A549 (cell line): ENCODE results near the gene SH3PXD2A.

Source experiments
- GATA3 ChIP-seq: IDR thresholded peaks from 2 replicates; pipeline ENCODE4 v1.6.1; 2012; ENCODE audit warnings: borderline replicate concordance
- JUNB ChIP-seq: fragments of >200 bp; sonication (Bioruptor Twin); formaldehyde crosslinking; IDR thresholded peaks from 2 replicates; pipeline ENCODE4 v1.6.1; 2016
- KDM1A ChIP-seq: fragments of 200-600 bp; sonication (generic); IDR thresholded peaks from 2 replicates; pipeline ENCODE4 v1.6.1; 2016; ENCODE audit warnings: low read depth, mild to moderate bottlenecking
- SMC3 ChIP-seq: fragments of >200 bp; sonication (Bioruptor Twin); formaldehyde crosslinking; IDR thresholded peaks from 3 replicates; pipeline ENCODE4 v1.6.1; 2018; ENCODE audit warnings: inconsistent platforms
- TF ChIP-seq, protein P1 (sequence below): IDR thresholded peaks from 2 replicates; pipeline ENCODE4 v1.6.1; 2012
- TF ChIP-seq, protein P2 (sequence below): fragments of >200 bp; sonication (Bioruptor Twin); formaldehyde crosslinking; IDR thresholded peaks from 3 replicates; pipeline ENCODE4 v1.5.1; 2016

DNA sequence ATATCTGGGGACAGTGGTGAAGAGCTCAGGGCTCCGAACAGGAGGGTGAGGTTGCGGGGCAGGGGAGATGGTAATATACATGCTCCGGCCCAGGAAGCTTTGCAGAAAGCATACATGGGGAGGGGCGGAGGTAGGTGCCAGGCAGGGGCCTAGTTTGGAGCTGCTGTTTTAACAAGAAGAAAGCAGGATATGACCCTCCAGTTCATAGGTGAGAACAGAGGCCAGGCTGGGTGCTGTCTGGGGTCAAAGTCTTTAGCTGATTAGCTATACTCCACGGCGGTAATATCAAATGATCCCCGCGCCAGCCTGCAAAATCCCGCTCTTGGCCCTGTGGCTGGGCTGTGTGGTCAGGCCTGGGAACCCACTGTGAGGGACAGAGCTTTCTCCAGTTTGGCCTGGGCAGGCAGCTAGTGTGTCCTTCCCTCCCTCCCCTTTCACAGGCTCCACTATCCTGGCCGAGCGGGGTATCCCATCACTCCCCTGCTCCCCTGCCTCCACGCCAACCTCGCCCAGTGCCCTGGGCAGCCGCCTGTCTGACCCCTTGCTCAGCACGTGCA lies 266.2 kb downstream of the SH3PXD2A start:
- TF ChIP-seq GATA3 (no peak), SMC3 (no peak), KDM1A (no peak), JUNB (no peak)
- TF ChIP-seq, protein P1, sequence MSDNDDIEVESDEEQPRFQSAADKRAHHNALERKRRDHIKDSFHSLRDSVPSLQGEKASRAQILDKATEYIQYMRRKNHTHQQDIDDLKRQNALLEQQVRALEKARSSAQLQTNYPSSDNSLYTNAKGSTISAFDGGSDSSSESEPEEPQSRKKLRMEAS, result no peak
- TF ChIP-seq, protein P2, sequence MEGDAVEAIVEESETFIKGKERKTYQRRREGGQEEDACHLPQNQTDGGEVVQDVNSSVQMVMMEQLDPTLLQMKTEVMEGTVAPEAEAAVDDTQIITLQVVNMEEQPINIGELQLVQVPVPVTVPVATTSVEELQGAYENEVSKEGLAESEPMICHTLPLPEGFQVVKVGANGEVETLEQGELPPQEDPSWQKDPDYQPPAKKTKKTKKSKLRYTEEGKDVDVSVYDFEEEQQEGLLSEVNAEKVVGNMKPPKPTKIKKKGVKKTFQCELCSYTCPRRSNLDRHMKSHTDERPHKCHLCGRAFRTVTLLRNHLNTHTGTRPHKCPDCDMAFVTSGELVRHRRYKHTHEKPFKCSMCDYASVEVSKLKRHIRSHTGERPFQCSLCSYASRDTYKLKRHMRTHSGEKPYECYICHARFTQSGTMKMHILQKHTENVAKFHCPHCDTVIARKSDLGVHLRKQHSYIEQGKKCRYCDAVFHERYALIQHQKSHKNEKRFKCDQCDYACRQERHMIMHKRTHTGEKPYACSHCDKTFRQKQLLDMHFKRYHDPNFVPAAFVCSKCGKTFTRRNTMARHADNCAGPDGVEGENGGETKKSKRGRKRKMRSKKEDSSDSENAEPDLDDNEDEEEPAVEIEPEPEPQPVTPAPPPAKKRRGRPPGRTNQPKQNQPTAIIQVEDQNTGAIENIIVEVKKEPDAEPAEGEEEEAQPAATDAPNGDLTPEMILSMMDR, result no peak
